MM.1S (cell line): ENCODE results near the gene GGNBP2.
A peak's percentile ranks its signal among the peaks of the same experiment; 100 is the strongest.

Experiments
- DNase-seq: peaks from one replicate; pipeline ENCODE4 v3.0.0-alpha.2; 2015
- H2AFZ ChIP-seq: fragments of 300-600 bp; sonication (generic); 2 replicates; pipeline ENCODE4 v1.6.0; 2016; ENCODE audit warnings: antibody characterized with exemption, low read length
- H3F3A ChIP-seq: fragments of 300-600 bp; sonication (generic); 2 replicates; pipeline ENCODE4 v1.6.1; 2016; ENCODE audit warnings: mild to moderate bottlenecking, antibody characterized with exemption, low read length, moderate library complexity, mixed read lengths; ENCODE audit not compliant: insufficient read depth
- H3K27ac ChIP-seq: fragments of 300-600 bp; sonication (generic); 2 replicates; pipeline ENCODE4 v1.5.1; 2016; ENCODE audit warnings: mild to moderate bottlenecking, low read length
- H3K27me3 ChIP-seq: fragments of 300-600 bp; sonication (generic); replicated peaks from 2 replicates; pipeline ENCODE4 v1.6.0; 2016; ENCODE audit warnings: low read length; ENCODE audit not compliant: insufficient read depth
- H3K36me3 ChIP-seq: fragments of 300-600 bp; sonication (generic); replicated peaks from 2 replicates; pipeline ENCODE4 v1.6.1; 2016; ENCODE audit warnings: mild to moderate bottlenecking, low read length, mixed read lengths; ENCODE audit not compliant: insufficient read depth
- H3K4me1 ChIP-seq: fragments of 300-600 bp; sonication (generic); 2 replicates; pipeline ENCODE4 v1.6.1; 2016; ENCODE audit warnings: low read length, mixed read lengths
- H3K4me2 ChIP-seq: fragments of 300-600 bp; sonication (generic); 2 replicates; pipeline ENCODE4 v1.6.0; 2016; ENCODE audit warnings: low read depth, low read length
- H3K4me3 ChIP-seq: fragments of 300-600 bp; sonication (generic); 2 replicates; pipeline ENCODE4 v1.5.1; 2016; ENCODE audit warnings: low read length, mixed read lengths
- H3K79me2 ChIP-seq: fragments of 300-600 bp; sonication (generic); 2 replicates; pipeline ENCODE4 v1.6.1; 2016; ENCODE audit warnings: mixed run types, low read length, mixed read lengths
- H3K9ac ChIP-seq: fragments of 300-600 bp; sonication (generic); 2 replicates; pipeline ENCODE4 v1.6.1; 2016; ENCODE audit warnings: low read length, mixed read lengths
- H3K9me2 ChIP-seq: fragments of 300-600 bp; sonication (generic); replicated peaks from 2 replicates; pipeline ENCODE4 v1.6.1; 2016; ENCODE audit warnings: mild to moderate bottlenecking, low read length, mixed read lengths; ENCODE audit not compliant: insufficient read depth
- H3K9me3 ChIP-seq: fragments of 300-600 bp; sonication (generic); replicated peaks from 2 replicates; pipeline ENCODE4 v1.6.1; 2016; ENCODE audit warnings: mild to moderate bottlenecking, low read length, mixed read lengths; ENCODE audit not compliant: insufficient read depth
- H4K20me1 ChIP-seq: fragments of 300-600 bp; sonication (generic); 2 replicates; pipeline ENCODE4 v1.6.1; 2016; ENCODE audit warnings: mild to moderate bottlenecking, low read length, moderate library complexity, mixed read lengths; ENCODE audit not compliant: insufficient read depth
- CTCF ChIP-seq: fragments of 300-600 bp; sonication (generic); IDR thresholded peaks from 2 replicates; pipeline ENCODE4 v1.5.1; 2016; ENCODE audit warnings: antibody characterized with exemption, low read length, mixed read lengths
- EZH2 ChIP-seq: fragments of 300-600 bp; sonication (generic); optimal IDR thresholded peaks from 2 replicates; pipeline ENCODE3; 2017; ENCODE audit warnings: low read depth, mild to moderate bottlenecking, antibody characterized with exemption, low read length, mixed read lengths
- EZH2phosphoT487 ChIP-seq: fragments of 300-600 bp; sonication (generic); IDR thresholded peaks from 2 replicates; pipeline ENCODE4 v1.6.1; 2018; ENCODE audit warnings: antibody characterized with exemption, low read length

The GGNBP2 gene

GRCh38 chr17:36627101-36627500 lies 82.4 kb downstream of the GGNBP2 start:
- no peaks in the 10 kb centered on the region for H3F3A ChIP-seq
- H3K9ac ChIP-seq, result no peak overlapping the region
- H3K4me3 ChIP-seq, result no peak overlapping the region
- DNase-seq, result no peak
- H3K4me2 ChIP-seq, result no peak overlapping the region
- H3K36me3 ChIP-seq, result no peaks in the 10 kb centered on the region
- H3K9me2 ChIP-seq, result no peaks in the 10 kb centered on the region
- H3K27ac ChIP-seq, result no peak overlapping the region
- TF ChIP-seq CTCF, result no peak
- no peaks in the 10 kb centered on the region for H3K9me3 ChIP-seq
- H3K4me1 ChIP-seq, result no peaks in the 10 kb centered on the region
- no peak overlapping the region for H2AFZ ChIP-seq
- no peaks in the 10 kb centered on the region for H4K20me1 ChIP-seq
- H3K27me3 ChIP-seq, result peaks cover 13% of the 10 kb centered on the region; the same call in 1 of the 2 replicates
- H3K79me2 ChIP-seq, result no peaks in the 10 kb centered on the region

- H3K4me3 ChIP-seq, result no peak overlapping the region
- H3K27me3 ChIP-seq, result peaks cover 26% of the 10 kb centered on the region
- no peak overlapping the region for H2AFZ ChIP-seq
- H3K4me1 ChIP-seq, result no peaks in the 10 kb centered on the region
- no peak for DNase-seq
- no peaks in the 10 kb centered on the region for H3K9me3 ChIP-seq
- H4K20me1 ChIP-seq, result no peaks in the 10 kb centered on the region
- no peak overlapping the region for H3K9ac ChIP-seq
- TF ChIP-seq CTCF, result no peak
- no peak for TF ChIP-seq EZH2phosphoT487
- TF ChIP-seq EZH2, result no peak
- no peaks in the 10 kb centered on the region for H3K9me2 ChIP-seq
- no peak overlapping the region for H3K4me2 ChIP-seq
- H3K27ac ChIP-seq, result no peak overlapping the region
- H3K79me2 ChIP-seq, result no peaks in the 10 kb centered on the region
- no peaks in the 10 kb centered on the region for H3F3A ChIP-seq
- no peaks in the 10 kb centered on the region for H3K36me3 ChIP-seq
Measured at GRCh38 chr17:36628576-36628975, 83.9 kb downstream of the GGNBP2 start.

- TF ChIP-seq CTCF (peak; percentile 98), EZH2 (no peak), EZH2phosphoT487 (no peak)
- Histone ChIP-seq H4K20me1 (no peaks in the 10 kb centered on the region), H3K4me3 (no peak overlapping the region), H3K4me1 (no peaks in the 10 kb centered on the region), H3K9me3 (no peaks in the 10 kb centered on the region), H3F3A (no peaks in the 10 kb centered on the region), H3K9me2 (no peaks in the 10 kb centered on the region), H2AFZ (no peak overlapping the region), H3K9ac (no peak overlapping the region), H3K27me3 (peaks cover 32% of the 10 kb centered on the region), H3K36me3 (no peaks in the 10 kb centered on the region), H3K4me2 (no peak overlapping the region), H3K27ac (no peak overlapping the region), H3K79me2 (no peaks in the 10 kb centered on the region)
- DNase-seq, result peak; percentile 59
Measured at GRCh38 chr17:36629252-36629847, 84.6 kb downstream of the GGNBP2 start.
